OCI-LY7 (cell line): ENCODE results near the gene ZSWIM1. TPM values are rescaled to one million over a fixed set of nuclear protein-coding genes. Genes with fewer than 3 reads are reported as not detected.

Source experiments
- BruUV-seq: library from RNA; stranded (reverse); fragments of 400-500 nt; replicated peaks from 2 replicates; lab custom pipeline; 2021; lab: Mats Ljungman, UMichigan
- CTCF ChIA-PET: fragments of 300-600 bp; sonication (Branson Sonifier 250); formaldehyde crosslinking; loops from one replicate; lab custom pipeline; 2022; ENCODE audit warnings: antibody characterized with exemption; ENCODE audit not compliant: unreplicated experiment; lab: Charles Lee
- POLR2A ChIA-PET: fragments of 300-600 bp; sonication (Branson Sonifier 250); formaldehyde crosslinking; loops from one replicate; lab custom pipeline; 2022; ENCODE audit warnings: antibody characterized with exemption; lab: Charles Lee
- DNase-seq: peaks from one replicate; pipeline ENCODE4 v3.0.0-alpha.2; 2015; ENCODE audit warnings: low spot score
- H2AFZ ChIP-seq: fragments of 200-600 bp; sonication (generic), shearing (Covaris generic); 2 replicates; pipeline ENCODE4 v1.6.1; 2014; ENCODE audit warnings: mild to moderate bottlenecking, antibody characterized with exemption, low read length, moderate library complexity
- H3K27ac ChIP-seq: fragments of 200-600 bp; sonication (generic); 2 replicates; pipeline ENCODE4 v1.5.1; 2014; ENCODE audit warnings: mixed run types, low read depth, mild to moderate bottlenecking, moderate library complexity, low read length, inconsistent platforms; ENCODE audit not compliant: poor library complexity, severe bottlenecking
- H3K36me3 ChIP-seq: fragments of 200-600 bp; sonication (generic); 2 replicates; pipeline ENCODE4 v1.6.1; 2014; ENCODE audit warnings: mild to moderate bottlenecking, antibody characterized with exemption, low read length, moderate library complexity, mixed read lengths; ENCODE audit not compliant: insufficient read depth
- H3K4me1 ChIP-seq: fragments of 200-600 bp; sonication (generic); 2 replicates; pipeline ENCODE4 v1.5.1; 2014; ENCODE audit warnings: mild to moderate bottlenecking, low read length; ENCODE audit not compliant: insufficient read depth, poor library complexity, severe bottlenecking
- H3K4me2 ChIP-seq: fragments of 200-600 bp; sonication (generic); 2 replicates; pipeline ENCODE4 v1.6.1; 2014; ENCODE audit warnings: mild to moderate bottlenecking, low read length
- H3K4me3 ChIP-seq: fragments of 200-600 bp; sonication (generic); 2 replicates; pipeline ENCODE4 v1.5.1; 2014; ENCODE audit warnings: mild to moderate bottlenecking, low read depth, low read length; ENCODE audit not compliant: poor library complexity, severe bottlenecking
- H3K79me2 ChIP-seq: fragments of 200-600 bp; sonication (generic); 2 replicates; pipeline ENCODE4 v1.6.1; 2016; ENCODE audit warnings: low read depth, mild to moderate bottlenecking, low read length, moderate library complexity, mixed read lengths; ENCODE audit not compliant: insufficient read depth
- H3K9me2 ChIP-seq: fragments of 200-600 bp; sonication (generic); 2 replicates; pipeline ENCODE4 v1.6.1; 2016; ENCODE audit warnings: mild to moderate bottlenecking, low read length, mixed read lengths; ENCODE audit not compliant: insufficient read depth
- H3K9me3 ChIP-seq: fragments of 200-600 bp; sonication (generic); 2 replicates; pipeline ENCODE4 v1.6.1; 2014; ENCODE audit warnings: mild to moderate bottlenecking, mixed run types, low read length, mixed read lengths
- H4K20me1 ChIP-seq: fragments of 200-600 bp; sonication (generic); 2 replicates; pipeline ENCODE4 v1.6.1; 2014; ENCODE audit warnings: mild to moderate bottlenecking, antibody characterized with exemption, low read length, moderate library complexity, mixed read lengths; ENCODE audit not compliant: insufficient read depth
- EZH2phosphoT487 ChIP-seq: fragments of 200-600 bp; sonication (generic); IDR thresholded peaks from 2 replicates; pipeline ENCODE4 v1.6.1; 2018; ENCODE audit warnings: low read depth, borderline replicate concordance, mild to moderate bottlenecking, mixed run types, antibody characterized with exemption, low read length, moderate library complexity, mixed read lengths
- intact Hi-C: fragments of 100-400 bp; cut with micrococcal nuclease; formaldehyde crosslinking; loops from one replicate; pipeline ENCODE4 v1.10.0; 2022; ENCODE audit not compliant: unreplicated experiment
- total RNA-seq, 2 experiments: library from RNA; depleted of rRNA in 1 of 2; stranded (reverse); fragments of >200 nt in 1 of 2; shearing (Covaris generic) in 1 of 2; gene quantifications; 2 replicates each; pipeline ENCODE4 v1.2.3, GENCODE V29; 2014 to 2022
- TF ChIP-seq, protein P1 (sequence below): fragments of 200-600 bp; sonication (generic); conservative IDR thresholded peaks from 2 replicates; pipeline ENCODE4 v1.5.1; 2014; ENCODE audit warnings: mild to moderate bottlenecking, antibody characterized with exemption, low read length, moderate library complexity, mixed read lengths

ZSWIM1 gene
- total RNA-seq, 2 experiments from 2014 or later = 13.9 to 19.2 TPM

DNA sequence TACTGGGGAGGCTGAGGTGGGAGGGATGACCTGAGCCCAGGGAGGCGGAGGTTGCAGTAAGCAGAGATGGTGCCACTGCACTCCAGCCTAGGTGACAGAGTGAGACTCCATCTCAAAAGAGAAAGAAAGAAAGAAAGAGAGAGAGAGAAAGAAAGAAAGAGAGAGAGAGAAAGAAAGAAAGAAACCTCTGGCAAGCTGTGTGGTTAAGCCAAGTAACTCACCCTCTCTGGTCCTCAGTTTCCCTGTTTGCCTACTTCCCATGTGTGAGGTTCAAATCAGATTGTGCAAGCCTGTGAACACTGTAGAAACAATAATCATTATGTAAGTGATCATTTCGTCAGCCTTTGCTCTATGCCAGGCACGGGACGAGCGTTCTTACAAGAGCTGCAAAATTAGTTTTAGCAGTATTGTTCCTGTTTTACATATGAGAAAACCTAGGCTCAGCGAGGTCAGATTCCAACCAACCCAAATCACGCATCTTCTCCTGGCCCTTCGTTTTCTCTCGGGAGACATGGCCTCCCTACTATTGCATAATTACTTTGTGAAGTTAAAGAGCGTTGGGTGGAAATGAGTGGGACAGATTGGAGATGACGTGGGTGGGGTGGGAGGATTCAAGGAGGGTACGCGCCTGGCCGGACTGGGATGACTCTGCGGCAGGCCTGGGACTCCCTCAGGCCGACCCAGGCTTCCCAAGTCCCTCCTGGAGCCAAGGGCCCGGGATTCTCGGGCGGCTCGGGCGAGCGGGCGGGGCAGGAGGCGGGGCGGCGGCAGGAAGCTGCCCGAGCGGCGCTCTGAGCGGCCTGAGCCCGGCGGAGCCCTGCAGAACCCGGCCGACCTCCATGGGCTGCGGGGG is 47.8 kb upstream of the ZSWIM1 start, which contains the start of gene SNX21:
Gene SNX21 (plus strand): TSS at position 770 of the 853 bp plus-strand sequence. CDS start 121 bp downstream, outside the sequence.
- Histone ChIP-seq H3K36me3 (no peaks in the 10 kb centered on the region), H3K4me2 (peak within 1 kb of the TSS; percentile 72), H3K9me3 (no peaks in the 10 kb centered on the region), H3K79me2 (no peaks in the 10 kb centered on the region), H3K4me3 (peak within 1 kb of the TSS; percentile 60), H2AFZ (peak within 1 kb of the TSS; percentile 60), H4K20me1 (no peaks in the 10 kb centered on the region), H3K9me2 (no peaks in the 10 kb centered on the region), H3K4me1 (peaks cover 7% of the 10 kb centered on the region), H3K27ac (no peak within 1 kb of the TSS)
- POLR2A ChIA-PET = interaction anchor here (0.9 to 2.1 kb wide), 3 partner anchors 9 to 11 kb away, joined by 4 to 8 read pairs (median 4); no protein-coding TSS in a partner anchor
- CTCF ChIA-PET = no interaction called here
- intact Hi-C loops = no loop called here
- BruUV-seq = no TSS peak
- no peak for DNase-seq
- no peak for TF ChIP-seq EZH2phosphoT487
- TF ChIP-seq, protein P1, sequence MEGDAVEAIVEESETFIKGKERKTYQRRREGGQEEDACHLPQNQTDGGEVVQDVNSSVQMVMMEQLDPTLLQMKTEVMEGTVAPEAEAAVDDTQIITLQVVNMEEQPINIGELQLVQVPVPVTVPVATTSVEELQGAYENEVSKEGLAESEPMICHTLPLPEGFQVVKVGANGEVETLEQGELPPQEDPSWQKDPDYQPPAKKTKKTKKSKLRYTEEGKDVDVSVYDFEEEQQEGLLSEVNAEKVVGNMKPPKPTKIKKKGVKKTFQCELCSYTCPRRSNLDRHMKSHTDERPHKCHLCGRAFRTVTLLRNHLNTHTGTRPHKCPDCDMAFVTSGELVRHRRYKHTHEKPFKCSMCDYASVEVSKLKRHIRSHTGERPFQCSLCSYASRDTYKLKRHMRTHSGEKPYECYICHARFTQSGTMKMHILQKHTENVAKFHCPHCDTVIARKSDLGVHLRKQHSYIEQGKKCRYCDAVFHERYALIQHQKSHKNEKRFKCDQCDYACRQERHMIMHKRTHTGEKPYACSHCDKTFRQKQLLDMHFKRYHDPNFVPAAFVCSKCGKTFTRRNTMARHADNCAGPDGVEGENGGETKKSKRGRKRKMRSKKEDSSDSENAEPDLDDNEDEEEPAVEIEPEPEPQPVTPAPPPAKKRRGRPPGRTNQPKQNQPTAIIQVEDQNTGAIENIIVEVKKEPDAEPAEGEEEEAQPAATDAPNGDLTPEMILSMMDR = no peak

DNA sequence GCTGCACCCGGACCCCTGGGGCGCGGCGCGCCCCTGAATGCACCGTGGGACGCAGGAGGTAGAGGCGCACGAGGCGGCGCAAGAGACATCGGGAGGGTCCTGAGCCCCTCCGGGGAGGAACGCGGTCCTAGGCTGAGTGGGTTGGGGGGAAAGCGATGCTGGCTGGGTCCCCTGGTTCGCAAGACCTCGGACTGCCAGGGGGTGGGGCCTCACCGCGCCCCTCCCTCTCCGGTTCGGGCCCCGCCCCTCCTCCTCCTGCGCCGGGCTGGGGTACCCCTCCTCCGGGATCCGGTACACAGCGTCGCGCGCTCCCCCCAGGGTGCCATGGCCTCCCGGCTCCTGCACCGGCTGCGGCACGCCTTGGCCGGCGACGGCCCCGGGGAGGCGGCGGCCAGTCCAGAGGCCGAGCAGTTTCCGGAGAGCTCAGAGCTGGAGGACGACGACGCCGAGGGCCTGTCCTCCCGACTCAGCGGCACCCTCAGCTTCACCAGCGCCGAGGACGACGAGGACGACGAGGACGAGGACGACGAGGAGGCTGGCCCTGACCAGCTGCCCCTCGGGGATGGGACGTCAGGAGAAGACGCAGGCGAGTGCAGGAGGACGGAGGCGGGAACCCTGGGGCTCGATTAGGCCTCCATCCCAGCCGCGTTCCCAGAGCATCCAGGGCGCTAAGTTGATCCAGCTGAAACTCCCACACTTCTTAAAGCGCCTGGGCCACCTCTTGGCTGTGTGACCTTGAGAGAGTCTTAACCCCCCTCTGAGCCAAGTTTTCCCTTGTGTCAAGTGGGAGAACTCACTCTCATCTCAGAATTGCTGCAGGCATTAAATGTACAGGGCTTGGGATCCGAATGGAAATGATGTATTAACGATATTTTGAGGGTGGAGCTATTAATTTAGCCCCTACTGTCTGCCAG is 46.9 kb upstream of the ZSWIM1 start:
- intact Hi-C loops = no loop called here
- H2AFZ ChIP-seq = peak overlapping the region; percentile 60
- H3K27ac ChIP-seq = no peak overlapping the region
- peaks cover 7% of the 10 kb centered on the region for H3K4me1 ChIP-seq
- peak overlapping the region; percentile 60 for H3K4me3 ChIP-seq
- BruUV-seq = no TSS peak
- no peaks in the 10 kb centered on the region for H3K9me2 ChIP-seq
- TF ChIP-seq EZH2phosphoT487 = no peak
- TF ChIP-seq, protein P1 = no peak
- CTCF ChIA-PET = no interaction called here
- no peak for DNase-seq
- H3K36me3 ChIP-seq = no peaks in the 10 kb centered on the region
- H3K4me2 ChIP-seq = peak overlapping the region; percentile 72
- POLR2A ChIA-PET = interaction anchor here (1.0 to 2.1 kb wide), 2 partner anchors 8 to 12 kb away, joined by 4 to 8 read pairs; no protein-coding TSS in a partner anchor
- no peaks in the 10 kb centered on the region for H4K20me1 ChIP-seq
- no peaks in the 10 kb centered on the region for H3K79me2 ChIP-seq
- no peaks in the 10 kb centered on the region for H3K9me3 ChIP-seq
